GM04504 (cell line): ENCODE data around the gene C2CD5.

ENCODE experiments used
- DNase-seq: peaks from one replicate; pipeline ENCODE4 v3.0.0-alpha.2; 2012; ENCODE audit warnings: low read depth

C2CD5 gene

DNA sequence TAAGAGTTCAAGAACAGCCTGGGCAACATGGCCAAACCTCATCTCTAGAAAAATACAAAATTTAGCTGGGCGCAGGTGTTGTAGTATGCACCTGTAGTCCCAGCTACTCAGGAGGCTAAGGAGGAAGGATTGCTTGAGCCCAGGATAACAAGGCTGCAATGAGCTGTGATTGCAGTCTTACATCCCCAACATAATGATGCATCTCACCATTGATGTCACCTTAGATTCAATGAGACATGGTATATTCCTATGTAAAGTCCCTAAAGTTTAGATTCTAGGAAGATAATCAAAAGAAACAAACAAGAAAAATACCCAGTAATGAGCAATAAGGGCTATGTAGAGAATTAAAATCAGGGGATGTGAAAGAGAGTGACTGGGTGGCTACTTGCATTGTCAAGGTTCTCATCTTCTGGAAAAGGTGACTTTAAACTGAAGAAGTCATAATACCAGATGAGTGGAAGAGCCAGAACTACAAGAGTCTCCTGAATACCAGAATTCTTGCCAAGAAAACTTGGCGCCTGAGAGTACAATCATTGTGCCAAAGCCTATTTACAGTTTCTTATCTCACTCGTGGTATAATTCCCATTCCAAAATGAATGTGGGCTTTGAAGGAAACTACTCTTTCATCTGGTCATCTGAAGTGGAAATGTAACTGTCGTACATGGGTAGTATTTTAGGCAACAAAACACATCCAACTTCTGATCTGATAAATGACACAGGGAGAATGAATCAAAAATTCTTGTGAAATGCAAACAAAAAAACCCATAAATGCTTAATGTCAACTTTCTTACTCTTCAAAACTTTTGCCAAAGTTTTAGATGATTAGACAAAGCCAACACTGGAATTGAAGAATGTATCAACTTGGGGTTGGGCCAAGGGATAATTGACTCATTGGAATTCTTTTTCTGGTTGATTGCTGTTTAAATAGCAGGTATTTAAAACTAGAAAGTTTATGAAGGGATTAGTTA is 128.7 kb downstream of the C2CD5 start:
- peak; percentile 21 for DNase-seq

DNA sequence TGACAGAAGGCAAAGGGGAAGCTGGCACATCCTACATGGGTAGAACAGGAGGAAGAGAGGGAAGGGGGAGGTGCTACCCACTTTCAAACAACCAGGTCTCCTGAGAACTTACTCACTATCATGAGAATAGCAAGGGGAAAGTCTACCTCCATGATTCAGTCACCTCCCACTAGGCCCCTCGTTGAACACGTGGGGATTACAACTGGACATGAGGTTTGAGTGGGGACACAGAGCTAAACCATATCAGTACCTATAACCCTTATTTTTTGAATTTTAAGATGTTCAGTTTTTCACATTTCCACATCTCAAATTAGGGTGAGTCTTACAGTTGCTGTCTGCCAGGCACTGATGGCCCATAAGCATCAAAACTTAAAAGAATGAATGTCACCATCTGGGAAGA is 129.6 kb downstream of the C2CD5 start:
- no peak for DNase-seq

- DNase-seq: no peak
Measured at GRCh38 chr12:22413592-22413991, 130.8 kb downstream of the C2CD5 start.

DNA sequence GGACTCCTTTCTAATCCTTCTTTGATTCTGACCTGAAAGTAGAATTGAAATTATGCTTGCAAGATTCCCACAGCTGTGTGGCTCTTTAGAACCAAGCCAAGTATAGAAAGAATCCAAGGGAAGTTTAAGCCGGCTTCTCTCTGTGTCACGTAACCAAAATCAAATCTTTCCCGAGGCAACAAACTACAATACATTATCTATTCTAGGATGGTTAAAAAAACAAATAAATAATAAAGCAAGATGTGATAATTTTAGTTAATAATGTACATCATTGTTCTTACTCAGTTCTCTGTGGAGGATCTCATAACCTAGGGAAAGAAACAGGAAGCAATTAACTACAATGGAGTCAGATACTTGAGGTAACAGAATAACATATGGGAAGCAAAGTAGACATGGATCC is 131.8 kb downstream of the C2CD5 start:
- no peak for DNase-seq

GRCh38 chr12:22410486-22410885 is 133.9 kb downstream of the C2CD5 start:
- DNase-seq: no peak

GRCh38 chr12:22409377-22410164 is 134.8 kb downstream of the C2CD5 start:
- DNase-seq: no peak

DNA sequence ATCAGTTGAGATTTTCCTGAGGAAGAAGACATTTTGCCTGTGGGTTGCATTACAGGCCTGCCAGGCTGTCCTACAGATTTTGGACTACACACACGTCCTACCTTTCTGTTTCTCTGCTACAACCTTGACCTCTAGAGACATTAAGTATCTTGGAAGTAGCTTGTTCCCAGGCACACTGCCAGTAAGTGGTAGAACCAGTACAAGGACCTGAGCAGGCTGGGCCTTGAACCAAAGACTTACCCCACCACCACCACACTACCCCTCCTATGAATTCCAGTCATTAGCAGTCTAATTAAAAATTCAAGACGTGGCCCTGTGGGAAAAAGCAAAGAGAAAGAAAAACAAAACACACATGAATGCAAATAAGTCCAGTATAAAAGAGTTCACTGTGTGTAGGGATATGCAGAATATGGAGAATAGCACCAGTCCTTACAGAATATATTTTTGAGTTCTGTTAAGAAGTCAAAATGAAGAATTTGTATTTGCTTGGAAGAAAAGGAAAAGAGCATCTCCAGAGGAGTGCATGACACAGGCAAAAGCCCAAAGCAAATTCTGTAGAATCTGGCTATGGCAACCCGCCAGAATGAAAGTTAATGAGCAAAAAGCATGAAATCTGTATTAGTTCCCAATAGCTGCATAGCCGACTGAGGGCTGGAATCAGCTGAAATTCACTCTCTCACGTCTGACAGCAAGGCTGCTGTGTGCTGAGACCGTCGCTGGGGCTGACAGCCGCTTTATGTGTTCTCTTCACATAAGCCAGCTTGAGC is 135.5 kb downstream of the C2CD5 start:
- no peak for DNase-seq

- DNase-seq: no peak
Measured at GRCh38 chr12:22407397-22407796, 136.9 kb downstream of the C2CD5 start.

DNA sequence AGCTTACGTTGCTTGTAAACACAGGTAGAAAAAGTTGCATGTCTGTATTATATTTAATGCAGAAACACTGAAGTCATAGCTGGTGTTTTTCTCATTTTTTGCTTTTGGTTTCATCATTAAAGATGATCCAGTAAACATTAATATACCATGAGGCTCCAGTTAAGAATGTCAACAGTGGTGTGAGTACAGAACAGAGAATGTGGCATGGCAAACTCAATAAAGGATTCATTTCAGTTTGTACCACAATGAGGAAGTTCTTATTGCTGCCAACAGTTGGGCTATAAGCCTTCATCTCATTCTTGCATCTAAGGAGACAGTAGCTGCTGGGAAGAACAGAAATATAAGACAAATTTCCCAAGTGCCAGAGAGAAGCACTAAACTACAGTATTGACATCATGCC is 137.7 kb downstream of the C2CD5 start:
- DNase-seq: no peak

- no peak for DNase-seq
Measured at GRCh38 chr12:22399464-22400180, 144.7 kb downstream of the C2CD5 start.
